ENCODE results near the gene CRACR2B. TPM values are rescaled to one million over a fixed set of nuclear protein-coding genes. Genes with fewer than 3 reads are reported as not detected.

CRACR2B gene
- total and polyA plus RNA-seq, 10 of the 15 experiments (the other 5 are each of a cell fraction or from before 2014, with no cell fraction given), result 0.10 to 33.7 (median 12.7) TPM

- TF ChIP-seq BCLAF1 (IDR thresholded peaks at IDR 0.05) (no peak), YBX1 (IDR thresholded peaks at IDR 0.05) (no peak), EP300 (IDR thresholded peaks at IDR 0.05; ENCODE audit: borderline replicate concordance in 1 of 2, control insufficient read depth in 1 of 2, low read depth in 2 of 2, low read length in 2 of 2) (no peak), RBBP5 (conservative IDR thresholded peaks at IDR 0.05) (no peak), SMC3 (IDR thresholded peaks at IDR 0.05; ENCODE audit: borderline replicate concordance, low read length) (no peak)
These were observed 48.5 kb upstream of the CRACR2B start (continued) for GRCh38 chr11:778976-779954.

- DNase-seq (ENCODE audit: low read depth, low spot score) (no peak), ATAC-seq (no peak), FAIRE-seq (no peak)
- no TSS peak for BruUV-seq (replicated peaks)
- in situ Hi-C loops (cut with MboI), result no loop called here
- Histone ChIP-seq H3K9ac (ENCODE audit: control insufficient read depth, insufficient read depth, low read length) (no peak overlapping the region), H3K79me2 (ENCODE audit: control insufficient read depth, insufficient read depth, low read length) (peaks cover 31% of the 10 kb centered on the region), H3K36me3 (ENCODE audit: control insufficient read depth in 2 of 2, insufficient read depth in 2 of 2, low read length in 1 of 2) (no peaks in the 10 kb centered on the region), H3K4me2 (ENCODE audit: control insufficient read depth, insufficient read depth) (no peak overlapping the region), H2AFZ (ENCODE audit: control insufficient read depth, low read depth, low read length) (no peak overlapping the region), H3K27ac (ENCODE audit: control insufficient read depth, insufficient read depth) (no peak overlapping the region), H3K4me3 (no peak overlapping the region), H4K20me1 (ENCODE audit: control insufficient read depth, insufficient read depth) (no peaks in the 10 kb centered on the region), H3K4me1 (ENCODE audit: control insufficient read depth, insufficient read depth, low read length) (peaks cover 12% of the 10 kb centered on the region), H3K9me3 (replicated peaks; ENCODE audit: control insufficient read depth, insufficient read depth, low read length) (no peaks in the 10 kb centered on the region), H3K27me3 (replicated peaks in 1 of 2; ENCODE audit: control insufficient read depth in 2 of 2, insufficient read depth in 2 of 2, low read length in 1 of 2) (no peaks in the 10 kb centered on the region)
- SMC1A ChIA-PET (ENCODE audit: uncharacterized antibody, unreplicated experiment), result no interaction called here
- CTCF ChIA-PET, result no interaction called here
- RAD21 ChIA-PET (ENCODE audit: unreplicated experiment), result no interaction called here
- intact Hi-C loops (cut with micrococcal nuclease; ENCODE audit: unreplicated experiment), result no loop called here
- WGBS (ENCODE audit: insufficient coverage, insufficient replicate concordance, low lambda C conversion rate, missing lambda C conversion rate), result 98% methylated on average over 16 of the region's 16 CpGs
- POLR2A ChIA-PET, result no interaction called here
- TF ChIP-seq PRDM15 (CRISPR knock-in tag; IDR thresholded peaks at IDR 0.05), result no peak
- no peak for TF ChIP-seq SKIL (IDR thresholded peaks at IDR 0.05; ENCODE audit: low read depth, poor library complexity, severe bottlenecking)
- no peak for TF ChIP-seq POLR2AphosphoS5 (IDR thresholded peaks at IDR 0.05; ENCODE audit: low read length)
- TF ChIP-seq NR2C1 (IDR thresholded peaks at IDR 0.05), result no peak
- no peak for TF ChIP-seq STAT1 (conservative IDR thresholded peaks at IDR 0.05)
These were observed 47.7 kb upstream of the CRACR2B start for GRCh38 chr11:779955-780532.
